GM21723 (cell line): Measurements from ENCODE around the gene CLDN10.
"Not testable (repeated sequence)": the region's sequence is repeated elsewhere in the genome, so short reads cannot be mapped to it uniquely, and the experiment has no call there.

Experiments used
- ATAC-seq: cut with Tn5 transposase; IDR thresholded peaks from one replicate; pipeline ENCODE4 v1.9.1; 2021; ENCODE audit warnings: mild to moderate bottlenecking, moderate library complexity; ENCODE audit not compliant: unreplicated experiment

Gene CLDN10

DNA sequence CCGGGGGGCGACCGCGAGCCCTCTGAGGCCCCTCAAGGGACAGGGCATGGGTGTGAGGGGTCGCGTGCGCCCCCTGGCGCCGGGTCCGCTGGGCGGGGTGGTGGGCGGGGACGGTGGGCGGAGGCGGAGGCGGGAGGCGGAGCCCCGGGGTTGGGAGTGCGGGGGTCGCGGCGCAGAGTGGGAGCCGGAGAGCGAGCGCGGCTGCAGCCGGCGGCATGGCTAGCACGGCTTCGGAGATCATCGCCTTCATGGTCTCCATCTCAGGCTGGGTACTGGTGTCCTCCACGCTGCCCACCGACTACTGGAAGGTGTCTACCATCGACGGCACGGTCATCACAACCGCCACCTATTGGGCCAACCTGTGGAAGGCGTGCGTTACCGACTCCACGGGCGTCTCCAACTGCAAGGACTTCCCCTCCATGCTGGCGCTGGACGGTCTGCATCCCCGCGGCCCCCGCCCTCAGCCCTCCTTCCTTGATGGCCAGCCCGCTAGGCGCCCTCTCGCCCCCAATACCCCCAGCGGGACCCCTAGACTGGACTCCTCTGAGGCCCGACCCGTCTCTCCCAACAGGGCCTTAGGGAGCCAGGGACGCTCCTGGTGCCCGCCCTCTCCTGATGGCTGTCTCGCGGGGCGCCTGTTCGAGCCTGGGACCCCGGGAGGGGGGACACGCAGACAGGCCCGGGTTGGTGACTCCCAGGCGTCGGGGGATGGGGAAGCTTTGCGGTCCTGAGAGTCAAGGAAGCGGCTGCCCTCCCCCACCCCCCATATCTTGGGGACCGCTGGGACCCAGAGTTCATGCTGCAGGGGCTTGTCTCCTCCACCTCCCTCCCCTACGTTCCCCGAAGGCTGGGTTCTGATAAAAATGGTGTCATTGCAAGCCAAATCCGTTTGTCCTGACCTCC lies at the start of gene CLDN10:
TSS of gene CLDN10 (plus strand) at position 182 of the 903 bp plus-strand sequence. CDS start at position 216, 34 bp downstream.
- ATAC-seq, result no peak

GRCh38 chr13:95503662-95504061 lies 48.9 kb upstream of the CLDN10 start:
- no peak for ATAC-seq

DNA sequence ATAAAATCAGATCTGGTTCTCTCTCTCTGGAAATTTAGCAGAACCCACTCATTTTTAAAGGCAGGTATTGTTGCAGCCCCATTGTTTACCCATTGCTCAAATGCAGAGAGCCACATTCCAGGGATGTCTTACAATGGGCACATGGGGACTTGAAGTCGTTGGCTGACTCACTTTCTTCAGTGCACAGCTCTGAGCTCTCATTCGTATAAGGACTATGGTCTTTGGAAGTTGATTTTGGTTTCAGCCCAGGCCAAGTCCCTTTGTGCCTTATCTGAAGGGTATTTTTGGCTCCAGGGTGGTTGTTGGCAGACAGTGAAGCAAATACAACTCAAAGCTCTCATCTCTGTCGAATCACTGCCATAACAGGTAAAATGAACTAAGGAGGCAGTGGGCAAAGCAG lies 47.3 kb upstream of the CLDN10 start:
- no peak for ATAC-seq

DNA sequence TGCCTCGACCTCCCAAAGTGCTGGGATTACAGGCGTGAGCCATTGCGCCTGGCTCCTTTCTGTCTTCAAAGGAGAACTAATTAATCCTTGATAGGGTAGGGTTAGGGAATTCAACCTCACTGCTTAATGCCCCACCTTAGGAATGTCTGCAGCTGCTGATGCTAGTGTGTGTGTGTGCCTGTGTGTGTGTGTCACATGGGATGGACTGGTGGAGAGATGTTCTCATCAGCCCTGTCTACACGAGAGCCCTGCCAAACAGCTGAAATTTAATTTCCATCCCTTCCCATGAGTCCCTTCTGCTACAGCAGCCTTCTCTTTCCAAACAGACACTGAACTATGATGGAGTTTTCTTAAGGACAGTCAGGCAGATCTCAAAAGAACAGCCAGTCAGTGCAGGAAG lies 46.5 kb upstream of the CLDN10 start:
- ATAC-seq, result no peak

GRCh38 chr13:95507991-95508390 lies 44.5 kb upstream of the CLDN10 start:
- ATAC-seq, result no peak

GRCh38 chr13:95508996-95509395 lies 43.5 kb upstream of the CLDN10 start:
- ATAC-seq, result no peak

- no peak for ATAC-seq
Measured at GRCh38 chr13:95509521-95510310, 42.8 kb upstream of the CLDN10 start.

GRCh38 chr13:95510950-95511349 lies 41.6 kb upstream of the CLDN10 start:
- no peak for ATAC-seq

DNA sequence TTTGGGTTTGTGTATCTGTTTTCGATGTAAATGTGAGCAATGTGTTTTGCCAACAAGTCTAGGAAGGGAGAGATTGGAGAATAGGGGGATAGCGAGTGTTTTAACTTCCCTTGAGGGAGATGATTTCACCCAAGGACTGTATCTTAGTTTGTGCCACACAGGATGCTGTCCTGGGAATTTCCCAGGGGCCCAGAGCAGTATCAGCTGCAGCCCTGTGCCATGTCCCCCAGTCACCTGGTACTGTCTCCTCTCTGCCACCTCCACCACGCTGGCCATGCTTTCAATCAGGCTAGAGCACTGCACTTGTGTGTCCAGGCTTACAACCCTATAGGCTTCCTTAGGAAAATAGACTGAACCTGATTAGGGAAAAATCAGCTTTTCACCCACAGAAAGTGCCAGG lies 40.1 kb upstream of the CLDN10 start:
- no peak for ATAC-seq

- no peak for ATAC-seq
Measured at GRCh38 chr13:95512957-95513356, 39.6 kb upstream of the CLDN10 start.

DNA sequence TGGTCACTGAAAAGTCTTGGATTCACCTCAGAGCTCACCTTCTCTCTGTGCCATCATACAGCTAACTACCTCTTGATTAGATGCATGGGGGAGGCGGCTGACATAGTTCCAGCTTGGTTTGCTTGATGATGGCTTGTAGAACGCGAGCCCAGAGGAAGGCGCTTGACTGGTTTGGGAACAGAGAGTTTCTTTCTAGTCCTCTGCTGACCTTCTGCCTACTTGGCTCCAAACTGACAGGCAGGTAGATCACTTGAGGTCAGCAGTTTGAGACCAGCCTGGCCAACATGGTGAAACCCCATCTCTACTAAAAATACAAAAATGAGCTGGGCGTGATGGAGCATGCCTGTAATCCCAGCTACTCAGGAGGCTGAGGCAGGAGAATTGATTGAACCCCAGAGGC lies 36.9 kb upstream of the CLDN10 start:
- ATAC-seq, result not testable (repeated sequence)

GRCh38 chr13:95516021-95516420 lies 36.5 kb upstream of the CLDN10 start:
- ATAC-seq, result no peak

GRCh38 chr13:95516492-95516891 lies 36.0 kb upstream of the CLDN10 start:
- no peak for ATAC-seq

- ATAC-seq, result no peak
Measured at GRCh38 chr13:95523598-95523997, 28.9 kb upstream of the CLDN10 start.

DNA sequence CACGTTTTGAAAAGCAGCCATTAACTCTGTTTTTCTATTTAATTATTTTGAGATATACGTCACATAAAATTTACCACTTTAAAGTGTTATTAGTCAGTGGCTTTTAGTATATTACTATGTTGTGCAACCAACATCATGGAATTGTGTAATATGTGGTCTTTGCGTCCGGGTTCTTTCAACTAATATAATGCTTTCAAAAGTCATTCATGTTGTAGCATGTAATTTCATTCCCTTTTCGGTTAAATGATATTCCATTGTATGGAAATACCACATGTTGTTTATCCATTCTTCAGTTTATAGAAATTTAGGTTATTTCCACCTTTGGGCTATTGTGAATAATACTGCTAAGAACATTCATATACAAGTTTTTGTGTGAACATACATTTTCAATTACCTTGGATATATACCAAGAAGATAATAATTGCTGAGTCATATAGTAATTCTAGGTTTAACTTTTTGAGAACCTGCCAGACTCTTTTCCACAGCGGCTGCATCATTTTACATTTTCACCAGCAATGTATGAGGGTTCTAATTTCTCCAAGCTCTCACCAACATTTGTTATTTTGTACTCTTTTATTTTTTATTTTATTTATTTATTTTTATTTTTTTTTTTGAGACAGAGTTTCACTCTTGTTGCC lies 28.1 kb upstream of the CLDN10 start:
- no peak for ATAC-seq

DNA sequence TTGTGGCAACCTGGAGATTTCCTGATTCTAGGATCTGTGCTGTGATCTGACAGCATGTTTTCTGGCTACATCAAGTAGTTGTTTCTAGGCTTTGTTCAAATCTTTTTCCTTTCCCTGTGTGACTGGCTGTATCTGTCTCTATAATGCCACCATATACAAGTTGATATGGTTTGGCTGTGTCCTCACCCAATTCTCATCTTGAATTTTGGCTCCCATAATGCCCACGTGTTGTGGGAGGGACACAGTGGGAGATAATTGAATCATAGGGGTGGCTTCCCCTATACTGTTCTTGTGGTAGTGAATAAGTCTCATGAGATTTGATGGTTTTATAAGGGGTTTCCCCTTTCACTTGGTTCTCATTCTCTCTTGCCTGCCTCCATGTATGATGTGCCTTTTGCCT lies 24.6 kb upstream of the CLDN10 start:
- no peak for ATAC-seq

DNA sequence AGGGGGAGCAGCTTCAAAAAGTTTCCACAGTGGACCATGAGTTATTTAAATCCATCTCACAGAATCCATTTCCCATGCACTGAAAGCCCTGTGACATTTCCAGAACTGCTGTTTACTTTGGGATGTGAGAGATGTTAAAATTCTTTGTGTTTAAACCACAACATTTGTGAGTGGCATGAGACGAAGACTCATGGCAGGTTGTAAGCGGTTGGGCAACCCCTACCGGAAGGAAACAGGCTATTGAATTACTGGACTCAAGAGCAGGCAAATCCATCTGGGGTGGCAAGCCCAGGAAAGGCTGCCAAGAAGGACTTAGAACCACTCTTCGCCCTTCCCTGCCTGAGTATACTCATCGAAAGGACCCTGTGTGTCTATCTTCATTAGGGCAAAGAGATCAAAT lies 22.3 kb upstream of the CLDN10 start:
- ATAC-seq, result no peak

GRCh38 chr13:95533545-95534160 lies 18.9 kb upstream of the CLDN10 start:
- ATAC-seq, result no peak

GRCh38 chr13:95535243-95535642 lies 17.3 kb upstream of the CLDN10 start:
- ATAC-seq, result peak; percentile 49

DNA sequence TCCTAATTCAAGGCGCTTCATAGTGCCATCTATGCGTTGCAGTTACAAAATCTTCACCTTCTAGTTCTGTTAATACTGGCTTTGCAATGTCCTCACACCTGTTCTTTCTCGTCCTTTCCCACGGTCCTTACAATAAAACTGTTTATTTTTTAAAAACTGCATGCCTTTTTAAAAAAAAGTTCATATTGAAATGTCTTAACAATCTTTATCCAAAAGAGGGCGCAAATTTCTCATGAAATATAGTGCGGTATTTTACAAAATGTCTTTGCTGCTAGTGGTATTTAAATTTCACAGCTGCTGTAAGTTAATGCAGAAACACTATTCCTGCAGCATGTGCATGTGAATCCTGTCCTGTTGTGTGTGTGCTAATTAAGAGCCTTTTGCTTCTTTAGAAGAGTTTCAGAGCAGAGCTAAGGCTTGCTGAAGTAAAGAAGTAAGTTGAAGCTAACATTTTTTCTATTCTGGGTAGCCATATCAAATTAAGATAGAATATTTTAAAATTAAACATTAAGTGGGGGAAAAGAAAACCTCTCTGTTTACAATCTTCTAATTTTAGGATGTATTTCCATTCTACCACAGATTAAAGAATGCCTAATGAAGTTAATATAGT lies 15.8 kb upstream of the CLDN10 start:
- no peak for ATAC-seq

DNA sequence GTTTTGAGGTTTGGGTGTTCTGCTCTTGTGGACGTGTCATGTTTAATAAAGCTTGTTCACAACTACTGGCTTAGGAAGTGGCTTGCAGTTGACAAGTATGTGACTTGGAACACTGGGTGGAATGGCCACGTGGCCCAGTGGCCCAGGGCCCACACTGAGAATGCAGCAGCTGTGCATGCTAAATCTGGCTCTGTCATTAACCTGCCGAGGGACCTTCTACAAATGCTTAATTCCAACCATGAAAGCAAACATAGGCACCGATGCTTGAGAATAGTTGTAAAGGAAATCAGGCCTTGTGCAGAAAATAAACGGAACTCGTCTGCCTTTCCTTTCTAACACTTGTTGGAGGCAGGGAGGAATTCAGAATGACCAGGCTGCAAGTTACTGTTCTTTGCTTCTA lies 11.6 kb upstream of the CLDN10 start:
- no peak for ATAC-seq
